Measurements from ENCODE around the gene SPTBN2. TPM values are rescaled to one million over a fixed set of nuclear protein-coding genes. Genes with fewer than 3 reads are reported as not detected.

Gene SPTBN2
- total and polyA plus RNA-seq, 2 donors (not counting 3 experiments of a cell fraction or from before 2014, with no cell fraction given) = 3.8 to 19.8 TPM

DNA sequence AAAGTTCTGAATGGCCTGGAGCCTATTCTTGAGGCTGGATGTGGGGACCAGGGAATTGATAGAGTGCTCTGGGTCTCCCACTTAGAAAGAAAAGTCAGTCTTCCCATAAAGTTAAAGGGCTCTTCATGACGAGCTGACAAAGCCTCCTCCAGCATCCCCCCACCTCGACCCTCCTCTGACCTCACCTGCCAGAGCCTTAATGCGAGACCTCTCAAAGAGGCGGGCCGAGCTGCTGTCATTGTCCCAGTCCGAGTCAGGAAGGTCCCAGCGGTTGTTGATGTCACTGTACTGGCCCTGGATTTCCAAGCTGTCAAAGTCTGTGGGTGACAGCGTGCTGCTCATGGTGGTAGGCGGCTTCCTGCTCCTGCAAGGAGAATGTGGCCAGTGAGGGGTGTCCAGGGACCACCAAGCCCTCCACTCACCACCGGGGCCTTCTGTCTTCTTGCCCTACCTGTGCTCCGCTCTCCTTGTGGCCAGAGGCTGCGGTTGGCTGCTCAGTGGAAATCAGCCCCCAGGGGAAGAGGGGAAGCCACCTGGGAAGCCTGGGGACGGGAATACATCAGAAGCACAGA lies 8.0 kb downstream of the SPTBN2 start:
- H3K9me1 ChIP-seq (replicated peaks; ENCODE audit: control insufficient read depth, extremely low read depth, insufficient read depth, low read length) = no peaks in the 10 kb centered on the region

DNA sequence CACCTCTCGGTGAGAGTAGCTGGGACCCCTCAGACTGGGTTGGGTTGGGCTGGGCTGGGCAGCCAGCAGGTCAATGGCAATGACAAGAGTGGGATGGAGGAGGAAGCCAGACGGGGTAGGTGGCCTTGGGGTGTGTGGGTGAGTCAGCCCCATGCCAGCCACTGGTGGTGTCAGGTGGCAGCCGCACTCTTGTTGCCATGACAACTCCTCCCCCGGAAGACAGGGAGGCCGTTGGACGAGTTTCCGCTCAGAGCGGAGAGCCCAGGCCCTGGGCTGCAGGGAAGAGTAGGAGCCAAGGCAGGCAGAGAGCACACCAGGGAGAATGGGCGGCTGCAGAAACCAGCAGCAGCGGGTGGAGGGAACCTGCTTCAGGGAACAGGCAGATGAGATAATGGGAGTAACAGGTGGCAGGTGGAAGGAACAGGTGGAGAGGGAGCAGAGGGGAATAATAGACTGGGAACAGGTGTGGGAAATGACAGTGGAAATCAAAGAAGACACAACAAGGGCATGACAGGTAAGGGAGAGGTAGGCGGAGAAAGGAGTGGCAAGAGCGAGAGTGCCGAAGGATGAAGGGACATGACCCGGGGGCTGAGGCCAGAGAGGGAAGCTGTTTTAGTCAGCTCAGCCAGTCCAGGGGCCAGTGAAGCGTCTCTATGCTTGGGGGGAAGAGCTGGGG lies 8.7 kb downstream of the SPTBN2 start:
- no TSS peak for BruUV-seq (replicated peaks)
- no peaks in the 10 kb centered on the region for H3K4me1 ChIP-seq (ENCODE audit: control insufficient read depth, extremely low read depth, insufficient read depth, low read length)
- H3K4me3 ChIP-seq (replicated peaks in 1 of 3; ENCODE audit: insufficient read depth in 1 of 3, low read depth in 1 of 3, low read length in 3 of 3) = no peak overlapping the region
- no peak overlapping the region for H3K4me2 ChIP-seq (ENCODE audit: insufficient read depth, low read length)
- no peaks in the 10 kb centered on the region for H4K20me1 ChIP-seq (replicated peaks; ENCODE audit: control insufficient read depth, extremely low read depth, insufficient read depth, low read length)
- TF ChIP-seq JUN (IDR thresholded peaks at IDR 0.05; ENCODE audit: borderline replicate concordance, insufficient read depth, insufficient read length, low read depth) = no peak
- TF ChIP-seq, protein P1, sequence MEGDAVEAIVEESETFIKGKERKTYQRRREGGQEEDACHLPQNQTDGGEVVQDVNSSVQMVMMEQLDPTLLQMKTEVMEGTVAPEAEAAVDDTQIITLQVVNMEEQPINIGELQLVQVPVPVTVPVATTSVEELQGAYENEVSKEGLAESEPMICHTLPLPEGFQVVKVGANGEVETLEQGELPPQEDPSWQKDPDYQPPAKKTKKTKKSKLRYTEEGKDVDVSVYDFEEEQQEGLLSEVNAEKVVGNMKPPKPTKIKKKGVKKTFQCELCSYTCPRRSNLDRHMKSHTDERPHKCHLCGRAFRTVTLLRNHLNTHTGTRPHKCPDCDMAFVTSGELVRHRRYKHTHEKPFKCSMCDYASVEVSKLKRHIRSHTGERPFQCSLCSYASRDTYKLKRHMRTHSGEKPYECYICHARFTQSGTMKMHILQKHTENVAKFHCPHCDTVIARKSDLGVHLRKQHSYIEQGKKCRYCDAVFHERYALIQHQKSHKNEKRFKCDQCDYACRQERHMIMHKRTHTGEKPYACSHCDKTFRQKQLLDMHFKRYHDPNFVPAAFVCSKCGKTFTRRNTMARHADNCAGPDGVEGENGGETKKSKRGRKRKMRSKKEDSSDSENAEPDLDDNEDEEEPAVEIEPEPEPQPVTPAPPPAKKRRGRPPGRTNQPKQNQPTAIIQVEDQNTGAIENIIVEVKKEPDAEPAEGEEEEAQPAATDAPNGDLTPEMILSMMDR (IDR thresholded peaks at IDR 0.05; ENCODE audit: extremely low read depth in 1 of 2, insufficient read depth in 1 of 2, low read depth in 1 of 2, low read length in 2 of 2) = no peak
- TF ChIP-seq FOS (IDR thresholded peaks at IDR 0.05; ENCODE audit: borderline replicate concordance, insufficient read depth, low read length) = no peak
- no peak for TF ChIP-seq GATA2 (IDR thresholded peaks at IDR 0.05; ENCODE audit: insufficient read depth, insufficient read length, low read depth, low read length)
- TF ChIP-seq MYC (IDR thresholded peaks at IDR 0.05; ENCODE audit: low read depth, low read length) = no peak
- no peak for TF ChIP-seq MAX (IDR thresholded peaks at IDR 0.05; ENCODE audit: insufficient read depth, insufficient read length)
- no peak for TF ChIP-seq POLR2A (IDR thresholded peaks at IDR 0.05; ENCODE audit: low read depth, low read length)
- TF ChIP-seq EZH2 (IDR thresholded peaks at IDR 0.05; ENCODE audit: borderline replicate concordance, low read depth, low read length, severe bottlenecking) = no peak
- no peak for TF ChIP-seq POLR2AphosphoS5 (IDR thresholded peaks at IDR 0.05; ENCODE audit: insufficient read depth, low read depth, low read length)
- ChIA-PET POLR2A (no interaction called here), CTCF (interaction anchor here (0.8 kb wide), 1 partner anchor 9 kb away, joined by 3 read pairs; no protein-coding TSS in a partner anchor)
- no peaks in the 10 kb centered on the region for H3K79me2 ChIP-seq (ENCODE audit: control insufficient read depth, insufficient read depth, low read length)
- dilution Hi-C loops (cut with MboI; ENCODE audit: extremely low pct_ligation_motif_present, low sequenced_read_pairs) = no loop called here
- no peak overlapping the region for H3K9ac ChIP-seq (replicated peaks; ENCODE audit: extremely low read depth, insufficient read depth, low read length)
- intact Hi-C loops (cut with micrococcal nuclease) = no loop called here
- H2AFZ ChIP-seq (ENCODE audit: low read depth, low read length) = no peak overlapping the region
- H3K27me3 ChIP-seq (ENCODE audit: control insufficient read depth in 2 of 2, insufficient read depth in 2 of 2, low read length in 2 of 2) = no peaks in the 10 kb centered on the region
- H3K27ac ChIP-seq (ENCODE audit: insufficient read depth, low read depth, low read length) = no peak overlapping the region
- DNase-seq (ENCODE audit: low read depth, low spot score) (peak; percentile 38), FAIRE-seq (peak; percentile 64)
- H3K9me1 ChIP-seq (replicated peaks; ENCODE audit: control insufficient read depth, extremely low read depth, insufficient read depth, low read length) = no peaks in the 10 kb centered on the region
- no peaks in the 10 kb centered on the region for H3K9me3 ChIP-seq (replicated peaks; ENCODE audit: control insufficient read depth, insufficient read depth, low read length)
- H3K36me3 ChIP-seq (ENCODE audit: control insufficient read depth in 2 of 2, extremely low read depth in 1 of 2, insufficient read depth in 2 of 2, low read length in 2 of 2) = no peaks in the 10 kb centered on the region

More for the DNA sequence above, 8.0 kb downstream of the SPTBN2 start:
- Histone ChIP-seq H3K79me2 (ENCODE audit: control insufficient read depth, insufficient read depth, low read length) (no peaks in the 10 kb centered on the region), H3K4me3 (replicated peaks in 1 of 3; ENCODE audit: insufficient read depth in 1 of 3, low read depth in 1 of 3, low read length in 3 of 3) (no peak overlapping the region), H3K36me3 (ENCODE audit: control insufficient read depth in 2 of 2, extremely low read depth in 1 of 2, insufficient read depth in 2 of 2, low read length in 2 of 2) (no peaks in the 10 kb centered on the region), H3K9ac (replicated peaks; ENCODE audit: extremely low read depth, insufficient read depth, low read length) (no peak overlapping the region), H2AFZ (ENCODE audit: low read depth, low read length) (no peak overlapping the region), H3K27ac (ENCODE audit: insufficient read depth, low read depth, low read length) (no peak overlapping the region), H3K4me1 (ENCODE audit: control insufficient read depth, extremely low read depth, insufficient read depth, low read length) (no peaks in the 10 kb centered on the region), H3K27me3 (ENCODE audit: control insufficient read depth in 2 of 2, insufficient read depth in 2 of 2, low read length in 2 of 2) (no peaks in the 10 kb centered on the region), H3K9me3 (replicated peaks; ENCODE audit: control insufficient read depth, insufficient read depth, low read length) (no peaks in the 10 kb centered on the region), H3K4me2 (ENCODE audit: insufficient read depth, low read length) (no peak overlapping the region), H4K20me1 (replicated peaks; ENCODE audit: control insufficient read depth, extremely low read depth, insufficient read depth, low read length) (no peaks in the 10 kb centered on the region)
- dilution Hi-C loops (cut with MboI; ENCODE audit: extremely low pct_ligation_motif_present, low sequenced_read_pairs) = no loop called here
- TF ChIP-seq EZH2 (IDR thresholded peaks at IDR 0.05; ENCODE audit: borderline replicate concordance, low read depth, low read length, severe bottlenecking) (no peak), POLR2A (IDR thresholded peaks at IDR 0.05; ENCODE audit: low read depth, low read length) (no peak), MAX (IDR thresholded peaks at IDR 0.05; ENCODE audit: insufficient read depth, insufficient read length) (no peak), POLR2AphosphoS5 (IDR thresholded peaks at IDR 0.05; ENCODE audit: insufficient read depth, low read depth, low read length) (no peak), JUN (IDR thresholded peaks at IDR 0.05; ENCODE audit: borderline replicate concordance, insufficient read depth, insufficient read length, low read depth) (no peak), FOS (IDR thresholded peaks at IDR 0.05; ENCODE audit: borderline replicate concordance, insufficient read depth, low read length) (no peak), MYC (IDR thresholded peaks at IDR 0.05; ENCODE audit: low read depth, low read length) (no peak), GATA2 (IDR thresholded peaks at IDR 0.05; ENCODE audit: insufficient read depth, insufficient read length, low read depth, low read length) (no peak)
- ChIA-PET CTCF (no interaction called here), POLR2A (no interaction called here)
- intact Hi-C loops (cut with micrococcal nuclease) = no loop called here
- FAIRE-seq (no peak), DNase-seq (ENCODE audit: low read depth, low spot score) (no peak)
- BruUV-seq (replicated peaks) = no TSS peak

Data from endothelial cell of umbilical vein (primary cell).